GM12878 (cell line): Measurements from ENCODE around the gene CD101. TPM values are rescaled to one million over a fixed set of nuclear protein-coding genes. Genes with fewer than 3 reads are reported as not detected.

ENCODE experiments used
- ATAC-seq: fragments of 200-7000 bp; cut with Tn5 transposase; 3 replicates; pipeline ENCODE4 v1.9.1; 2020; ENCODE audit warnings: mild to moderate bottlenecking, moderate library complexity
- BruUV-seq: library from RNA; stranded (reverse); fragments of 400-500 nt; replicated peaks from 2 replicates; lab custom pipeline; 2021; lab: Mats Ljungman, UMichigan
- CTCF ChIA-PET: fragments of 300-600 bp; sonication (Branson Sonifier 250); formaldehyde crosslinking; extraction: SDS; loops from one replicate; lab custom pipeline; 2021; ENCODE audit warnings: inconsistent platforms; lab: Yijun Ruan, JAX
- POLR2A ChIA-PET: fragments of 350-600 bp; formaldehyde crosslinking; extraction: SDS; loops from one replicate; lab custom pipeline; 2021; ENCODE audit warnings: inconsistent platforms; lab: Charles Lee
- RAD21 ChIA-PET: fragments of 300-600 bp; sonication (Branson Sonifier 250); formaldehyde crosslinking; loops from one replicate; lab custom pipeline; 2023; ENCODE audit warnings: antibody characterized with exemption; ENCODE audit not compliant: unreplicated experiment; lab: Charles Lee
- SMC1A ChIA-PET: fragments of 300-600 bp; sonication (Branson Sonifier 250); formaldehyde crosslinking; loops from one replicate; lab custom pipeline; 2023; ENCODE audit not compliant: unreplicated experiment, uncharacterized antibody; lab: Charles Lee
- DNase-seq: peaks from one replicate; pipeline ENCODE4 v3.0.0-alpha.2; 2011; ENCODE audit warnings: low read depth, low spot score
- FAIRE-seq: peaks from 3 replicates; lab custom pipeline; 2011; peaks lifted over from hg19 to GRCh38; lab: Jason Lieb, UNC
- H2AFZ ChIP-seq: 2 replicates; pipeline ENCODE4 v1.6.0; 2011; ENCODE audit warnings: low read depth, low read length, control low read depth; ENCODE audit not compliant: control insufficient read depth
- H3K27ac ChIP-seq: 2 replicates; pipeline ENCODE4 v1.5.1; 2011; ENCODE audit warnings: control low read depth; ENCODE audit not compliant: control insufficient read depth, insufficient read depth
- H3K27me3 ChIP-seq, 2 experiments: replicated peaks in 1 of 2; 2 replicates each; pipeline versions ENCODE4 v1.6.0 to v1.6.1; 2011; ENCODE audit warnings: low read length in 1 of 2; ENCODE audit not compliant: control insufficient read depth in 2 of 2, insufficient read depth in 2 of 2
- H3K36me3 ChIP-seq, 2 experiments: 2 replicates each; pipeline ENCODE4 v1.5.1; 2011; ENCODE audit warnings: low read length in 1 of 2; ENCODE audit not compliant: control insufficient read depth in 2 of 2, insufficient read depth in 2 of 2
- H3K4me1 ChIP-seq: 2 replicates; pipeline ENCODE4 v1.6.1; 2011; ENCODE audit warnings: mild to moderate bottlenecking, low read length, moderate library complexity, mixed read lengths; ENCODE audit not compliant: control insufficient read depth, insufficient read depth
- H3K4me2 ChIP-seq: 2 replicates; pipeline ENCODE4 v1.6.0; 2011; ENCODE audit warnings: control low read depth; ENCODE audit not compliant: control insufficient read depth, insufficient read depth
- H3K4me3 ChIP-seq: fragments of 200-600 bp; sonication (generic); 2 replicates; pipeline ENCODE4 v1.5.1; 2016
- H3K79me2 ChIP-seq: 2 replicates; pipeline ENCODE4 v1.6.0; 2011; ENCODE audit warnings: low read length; ENCODE audit not compliant: control insufficient read depth, insufficient read depth
- H3K9ac ChIP-seq: 2 replicates; pipeline ENCODE4 v1.8.0; 2011; ENCODE audit warnings: low read length, control low read depth, mixed read lengths; ENCODE audit not compliant: control insufficient read depth, insufficient read depth
- H3K9me3 ChIP-seq: replicated peaks from 3 replicates; pipeline ENCODE4 v1.5.1; 2011; ENCODE audit warnings: mild to moderate bottlenecking, low read length; ENCODE audit not compliant: control insufficient read depth, insufficient read depth
- H4K20me1 ChIP-seq: 2 replicates; pipeline ENCODE4 v1.6.0; 2011; ENCODE audit not compliant: control insufficient read depth, insufficient read depth
- CHD2 ChIP-seq: IDR thresholded peaks from 2 replicates; pipeline ENCODE4 v1.6.1; 2011; ENCODE audit warnings: low read depth, low read length, improper control_type of control experiment, borderline replicate concordance
- FOS ChIP-seq: IDR thresholded peaks from 3 replicates; pipeline ENCODE4 v1.6.1; 2011; ENCODE audit warnings: borderline replicate concordance; ENCODE audit not compliant: insufficient read length; ENCODE audit errors: extremely low read depth
- IKZF1 ChIP-seq: fragments of 450-650 bp; conservative IDR thresholded peaks from 2 replicates; pipeline ENCODE4 v1.6.1; 2017; ENCODE audit warnings: antibody characterized with exemption, mild to moderate bottlenecking
- NBN ChIP-seq: fragments of 450-650 bp; IDR thresholded peaks from 2 replicates; pipeline ENCODE4 v1.6.1; 2016
- PML ChIP-seq: IDR thresholded peaks from 2 replicates; pipeline ENCODE4 v1.6.1; 2012; ENCODE audit warnings: low read length, inconsistent platforms
- RCOR1 ChIP-seq: conservative IDR thresholded peaks from 2 replicates; pipeline ENCODE4 v1.6.1; 2012; ENCODE audit warnings: low read depth, low read length, improper control_type of control experiment
- ZBED1 ChIP-seq: IDR thresholded peaks from 2 replicates; pipeline ENCODE4 v1.6.1; 2016; ENCODE audit warnings: borderline replicate concordance
- ZNF207 ChIP-seq: fragments of 450-650 bp; IDR thresholded peaks from 2 replicates; pipeline ENCODE4 v1.6.1; 2014; ENCODE audit warnings: antibody characterized with exemption, mild to moderate bottlenecking, borderline replicate concordance
- WGBS: methylation state at CpG from one replicate; pipeline ENCODE4 v1.1.6; 2016; ENCODE audit warnings: low lambda C conversion rate; ENCODE audit not compliant: insufficient replicate concordance, insufficient coverage; ENCODE audit errors: missing lambda C conversion rate; 5-methylcytosine and 5-hydroxymethylcytosine counted together
- in situ Hi-C: fragments of 300-500 bp; cut with MboI; formaldehyde crosslinking; loops from 9 replicates; pipeline ENCODE4 v1.14.3; 2018; ENCODE audit warnings: mixed read lengths
- intact Hi-C: fragments of 100-400 bp; cut with micrococcal nuclease; formaldehyde crosslinking; loops from one replicate; pipeline ENCODE4 v1.14.2; 2022; ENCODE audit not compliant: unreplicated experiment
- polyA plus RNA-seq, 11 experiments: library from polyadenylated mRNA; depleted of rRNA in 4 of 11; unstranded in 6 of 11; stranded (reverse) in 5 of 11; fragments of >200 nt; fragmentation: Nextera tagmentation in 4 of 11; fragmentation: Illumina TruSeq in 1 of 11; extraction: Ambion mirVana in 4 of 11; extraction: Trizol in 1 of 11; gene quantifications; 1 replicate in 1 of 11; 2 replicates in 10 of 11; pipeline versions ENCODE4 v1.2.1 to v1.2.3, GENCODE V29; 2011 to 2016; ENCODE audit warnings: inconsistent platforms in 2 of 11, missing spikeins in 2 of 11, low read depth in 1 of 11
- total RNA-seq, 4 experiments: library from RNA; depleted of rRNA in 3 of 4; stranded (reverse); fragments of >200 nt in 3 of 4; fragmentation: Illumina TruSeq in 1 of 4; extraction: Trizol in 1 of 4; gene quantifications; 2 replicates each; pipeline versions ENCODE4 v1.2.1 to v1.2.3, GENCODE V29; 2013 to 2021

Gene CD101
- total and polyA plus RNA-seq, 10 of the 15 experiments (the other 5 are each of a cell fraction or from before 2014, with no cell fraction given) = 0.56 to 7.9 (median 2.9) TPM

DNA sequence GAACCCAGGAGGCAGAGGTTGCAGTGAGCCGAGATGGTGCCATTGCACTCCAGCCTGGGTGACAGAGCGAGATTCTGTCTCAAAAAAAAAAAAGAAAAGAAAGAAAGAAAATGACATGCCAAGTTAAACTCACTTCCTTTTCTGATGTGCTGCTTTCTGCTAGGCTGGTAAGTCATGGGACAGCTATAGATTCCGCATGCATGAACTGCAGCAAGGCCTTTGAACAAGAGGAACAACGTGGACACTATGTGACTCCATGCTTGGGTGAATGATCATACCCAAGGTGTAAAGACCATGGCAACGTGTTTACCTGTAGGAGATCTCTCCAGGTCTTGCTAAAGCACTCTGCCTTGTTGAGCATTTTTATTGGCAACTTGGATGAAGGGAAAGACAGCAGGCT, 48.3 kb downstream of the CD101 start:
- ChIA-PET SMC1A (interaction anchor here (0.7 to 10.2 kb wide), 5 partner anchors 49 to 318 kb away, joined by 3 to 91 read pairs (median 4); no protein-coding TSS in a partner anchor), POLR2A (no interaction called here), RAD21 (interaction anchor here (0.7 to 1.9 kb wide), 4 partner anchors 10 to 323 kb away, joined by 3 to 6 read pairs (median 4); partner anchors contain the start of gene TTF2)
- no peaks in the 10 kb centered on the region for H3K36me3 ChIP-seq
- WGBS = 85% methylated on average over 3 of the region's 5 CpGs
- H4K20me1 ChIP-seq = no peaks in the 10 kb centered on the region
- no peaks in the 10 kb centered on the region for H3K27me3 ChIP-seq
- BruUV-seq = no TSS peak
- FAIRE-seq (no peak), ATAC-seq (no peak)
- H3K4me3 ChIP-seq = no peak overlapping the region
- no peak overlapping the region for H2AFZ ChIP-seq
- H3K9me3 ChIP-seq = no peaks in the 10 kb centered on the region
- H3K4me1 ChIP-seq = peaks cover 13% of the 10 kb centered on the region
- no peak overlapping the region for H3K4me2 ChIP-seq
- peaks cover 1% of the 10 kb centered on the region; the same call in 1 of the 2 replicates for H3K79me2 ChIP-seq
- TF ChIP-seq IKZF1 = no peak
- no peak for TF ChIP-seq RCOR1
- no peak for TF ChIP-seq CHD2
- TF ChIP-seq FOS = no peak
- no peak for TF ChIP-seq ZBED1
- no peak for TF ChIP-seq PML
- no peak for TF ChIP-seq ZNF207
- TF ChIP-seq NBN = no peak
- TF ChIP-seq, all 136 proteins: peak for 0
- H3K9ac ChIP-seq = no peak overlapping the region
- CTCF ChIA-PET = interaction anchor here (1.2 kb wide), 1 partner anchor 323 kb away, joined by 4 read pairs; no protein-coding TSS in a partner anchor
- no peak overlapping the region for H3K27ac ChIP-seq
- in situ Hi-C loops (loop anchor here (5.0 kb wide), 1 partner anchor 313 kb away; no protein-coding TSS in a partner anchor), intact Hi-C loops (loop anchor here (2.0 to 5.0 kb wide), 5 partner anchors 19 to 325 kb away; partner anchors contain the start of gene CD101)
- no peak for DNase-seq
